ENCODE measurements around the gene PRPF6.
"Not testable (repeated sequence)": the region's sequence is repeated elsewhere in the genome, so short reads cannot be mapped to it uniquely, and the experiment has no call there.

PRPF6 gene

GRCh38 chr20:64012385-64013154, 31.6 kb downstream of the PRPF6 start:
- not testable (repeated sequence) for DNase-seq (ENCODE audit: low read depth)

GRCh38 chr20:64015635-64016034, 34.7 kb downstream of the PRPF6 start:
- DNase-seq (ENCODE audit: low read depth) = no peak

GRCh38 chr20:64021124-64021975, 40.4 kb downstream of the PRPF6 start:
- DNase-seq (ENCODE audit: low read depth) = no peak

- no peak for DNase-seq (ENCODE audit: low read depth)
Observed at GRCh38 chr20:64022671-64023360, 41.9 kb downstream of the PRPF6 start.

- DNase-seq (ENCODE audit: low read depth) = no peak
Observed at GRCh38 chr20:64023361-64024140, 42.6 kb downstream of the PRPF6 start.

- DNase-seq (ENCODE audit: low read depth) = no peak
Observed at GRCh38 chr20:64024141-64024990, 43.4 kb downstream of the PRPF6 start.

GRCh38 chr20:64025101-64025825, 44.3 kb downstream of the PRPF6 start:
- no peak for DNase-seq (ENCODE audit: low read depth)

- DNase-seq (ENCODE audit: low read depth) = no peak
Observed at GRCh38 chr20:64025826-64026412, 45.0 kb downstream of the PRPF6 start.

- DNase-seq (ENCODE audit: low read depth) = no peak
Observed at GRCh38 chr20:64027981-64028685, 47.2 kb downstream of the PRPF6 start.

- DNase-seq (ENCODE audit: low read depth) = no peak
Observed at GRCh38 chr20:64029293-64030117, 48.6 kb downstream of the PRPF6 start.

GRCh38 chr20:64030371-64031134, 49.6 kb downstream of the PRPF6 start:
- no peak for DNase-seq (ENCODE audit: low read depth)

GRCh38 chr20:64031822-64032314, 50.9 kb downstream of the PRPF6 start:
- DNase-seq (ENCODE audit: low read depth) = no peak

GRCh38 chr20:64032706-64033624, 52.0 kb downstream of the PRPF6 start:
- DNase-seq (ENCODE audit: low read depth) = no peak

GRCh38 chr20:64033981-64034493, 53.1 kb downstream of the PRPF6 start:
- DNase-seq (ENCODE audit: low read depth) = no peak

- DNase-seq (ENCODE audit: low read depth) = no peak
Observed at GRCh38 chr20:64035066-64035932, 54.4 kb downstream of the PRPF6 start.

Measured in ELR (cell line).